HG02938 (cell line): ENCODE measurements around the gene PDE8B.

ENCODE experiments used
- ATAC-seq: cut with Tn5 transposase; IDR thresholded peaks from one replicate; pipeline ENCODE4 v1.9.1; 2021; ENCODE audit warnings: mild to moderate bottlenecking, moderate library complexity; ENCODE audit not compliant: unreplicated experiment

The PDE8B gene

GRCh38 chr5:77394064-77394715 is 183.7 kb downstream of the PDE8B start:
- no peak for ATAC-seq

- no peak for ATAC-seq
These were observed 185.5 kb downstream of the PDE8B start for GRCh38 chr5:77396017-77396416.

- no peak for ATAC-seq
These were observed 187.3 kb downstream of the PDE8B start for GRCh38 chr5:77397686-77398292.

- no peak for ATAC-seq
These were observed 188.0 kb downstream of the PDE8B start for GRCh38 chr5:77398458-77398857.

GRCh38 chr5:77398896-77399295 is 188.4 kb downstream of the PDE8B start:
- ATAC-seq: no peak

GRCh38 chr5:77400645-77401044 is 190.2 kb downstream of the PDE8B start:
- ATAC-seq: no peak

- ATAC-seq: no peak
These were observed 192.3 kb downstream of the PDE8B start for GRCh38 chr5:77402796-77403195.

- no peak for ATAC-seq
These were observed 196.7 kb downstream of the PDE8B start for GRCh38 chr5:77407152-77407551.

GRCh38 chr5:77409870-77410621 is 199.6 kb downstream of the PDE8B start:
- ATAC-seq: no peak

GRCh38 chr5:77413049-77413448 is 202.6 kb downstream of the PDE8B start:
- no peak for ATAC-seq

GRCh38 chr5:77418162-77418561 is 207.7 kb downstream of the PDE8B start:
- ATAC-seq: no peak

GRCh38 chr5:77418601-77419581 is 208.4 kb downstream of the PDE8B start:
- ATAC-seq: no peak

GRCh38 chr5:77419644-77420582 is 209.4 kb downstream of the PDE8B start:
- no peak for ATAC-seq

GRCh38 chr5:77420940-77421339 is 210.5 kb downstream of the PDE8B start:
- ATAC-seq: no peak

- no peak for ATAC-seq
These were observed 212.7 kb downstream of the PDE8B start for GRCh38 chr5:77423022-77423750.

GRCh38 chr5:77424921-77425320 is 214.4 kb downstream of the PDE8B start:
- no peak for ATAC-seq

- ATAC-seq: no peak
These were observed 214.9 kb downstream of the PDE8B start for GRCh38 chr5:77425420-77425819.

- ATAC-seq: no peak
These were observed 215.6 kb downstream of the PDE8B start for GRCh38 chr5:77425998-77426659.

GRCh38 chr5:77426670-77427069 is 216.2 kb downstream of the PDE8B start:
- no peak for ATAC-seq
